AML-193 (cell line): ENCODE measurements around the gene CDKN2B.
A peak's percentile ranks its signal among the peaks of the same experiment; 100 is the strongest.
"Not testable (repeated sequence)": the region's sequence is repeated elsewhere in the genome, so short reads cannot be mapped to it uniquely, and the experiment has no call there.

ENCODE experiments used
- DNase-seq, 2 experiments: peaks; one replicate each; lab custom pipeline; 2025; lab: John Stamatoyannopoulos, UW

The CDKN2B gene

GRCh38 chr9:22008717-22009505, at the start of gene CDKN2B:
TSS of gene CDKN2B (minus strand) at chr9:22009305. CDS start at chr9:22008953, 352 bp downstream.
- no peak for DNase-seq

- not testable (repeated sequence) for DNase-seq
Observed at GRCh38 chr9:22057972-22058371, 48.9 kb upstream of the CDKN2B start.

- DNase-seq, result no peak
Observed at GRCh38 chr9:22056402-22056801, 47.3 kb upstream of the CDKN2B start.

GRCh38 chr9:22055090-22055489, 46.0 kb upstream of the CDKN2B start:
- DNase-seq, result no peak

GRCh38 chr9:22054529-22054928, 45.4 kb upstream of the CDKN2B start:
- no peak for DNase-seq

- DNase-seq, result no peak
Observed at GRCh38 chr9:22054076-22054475, 45.0 kb upstream of the CDKN2B start.

GRCh38 chr9:22053178-22053577, 44.1 kb upstream of the CDKN2B start:
- no peak for DNase-seq

- no peak for DNase-seq
Observed at GRCh38 chr9:22052376-22052945, 43.4 kb upstream of the CDKN2B start.

- DNase-seq, result peak; percentile 90 to 91
Observed at GRCh38 chr9:22050924-22051323, 41.8 kb upstream of the CDKN2B start.

- no peak for DNase-seq
Observed at GRCh38 chr9:22049411-22049810, 40.3 kb upstream of the CDKN2B start.

- DNase-seq, result peak; percentile 23 to 41
Observed at GRCh38 chr9:22047596-22047995, 38.5 kb upstream of the CDKN2B start.

GRCh38 chr9:22046243-22046885, 37.3 kb upstream of the CDKN2B start:
- no peak for DNase-seq

GRCh38 chr9:22045423-22045822, 36.3 kb upstream of the CDKN2B start:
- no peak for DNase-seq

GRCh38 chr9:22044583-22044982, 35.5 kb upstream of the CDKN2B start:
- DNase-seq, result no peak

GRCh38 chr9:22043928-22044327, 34.8 kb upstream of the CDKN2B start:
- DNase-seq, result no peak

- no peak for DNase-seq
Observed at GRCh38 chr9:22041775-22042174, 32.7 kb upstream of the CDKN2B start.

- DNase-seq, result no peak
Observed at GRCh38 chr9:22041344-22041743, 32.2 kb upstream of the CDKN2B start.

GRCh38 chr9:22040760-22041159, 31.7 kb upstream of the CDKN2B start:
- no peak for DNase-seq

GRCh38 chr9:22039258-22039657, 30.2 kb upstream of the CDKN2B start:
- DNase-seq, result no peak

GRCh38 chr9:22037954-22038690, 29.0 kb upstream of the CDKN2B start:
- peak; percentile 73 to 77 for DNase-seq

GRCh38 chr9:22036866-22037626, 27.9 kb upstream of the CDKN2B start:
- DNase-seq, result no peak

GRCh38 chr9:22035591-22036011, 26.5 kb upstream of the CDKN2B start:
- DNase-seq, result no peak
